Stimulated activated CD4-positive, alpha-beta T cell treated with anti-CD3 and anti-CD28 coated beads, TNF-alpha, amount 100 ng/mL, for 48 hours (primary cell): ENCODE data around the gene ADAMTSL1.

Source experiments
- DNase-seq, 3 donors: peaks; one replicate each; pipeline ENCODE4 v3.0.0-alpha.2; 2020; ENCODE audit warnings: low read depth in 3 of 3

Gene ADAMTSL1

DNA sequence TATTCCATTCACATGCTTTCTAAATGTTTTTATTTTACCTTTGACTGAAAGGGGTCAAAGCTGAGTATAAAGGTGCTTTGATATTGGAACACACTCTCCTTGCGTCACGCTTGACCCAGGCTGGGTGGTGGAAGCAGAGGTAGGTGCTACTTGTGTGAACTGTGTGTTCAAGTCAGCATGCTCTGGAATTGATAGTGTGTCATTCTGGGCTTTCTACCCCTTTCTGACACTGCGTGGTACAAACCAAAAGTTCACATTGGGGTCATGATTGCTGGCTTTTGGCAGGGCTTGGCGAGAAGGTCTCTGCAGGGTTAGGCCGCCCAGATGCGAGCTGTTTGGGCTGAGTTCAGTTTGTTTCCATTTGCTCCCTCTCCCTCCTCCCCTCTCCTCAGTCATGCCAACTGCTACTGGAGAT lies 131.8 kb downstream of the ADAMTSL1 start:
- no peak for DNase-seq

DNA sequence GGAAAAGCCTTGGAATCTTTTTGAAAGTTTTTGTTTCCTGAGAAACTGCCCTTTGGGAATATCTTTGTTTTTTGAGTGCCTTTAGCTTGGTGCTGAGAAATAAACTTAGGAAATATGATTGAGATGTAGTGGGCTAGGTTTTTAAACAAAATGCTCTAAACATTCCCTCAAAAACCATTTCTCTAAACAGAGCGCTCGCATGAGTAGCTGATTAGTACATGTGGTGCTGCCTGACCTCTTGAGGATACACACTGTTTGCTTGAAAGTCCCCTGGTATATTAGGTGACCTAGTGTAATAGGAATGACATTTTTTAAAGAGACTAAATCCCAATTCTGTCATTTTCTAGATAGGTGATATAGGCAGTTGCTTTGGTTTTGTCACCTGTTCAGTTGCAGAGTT lies 132.3 kb downstream of the ADAMTSL1 start:
- no peak for DNase-seq

DNA sequence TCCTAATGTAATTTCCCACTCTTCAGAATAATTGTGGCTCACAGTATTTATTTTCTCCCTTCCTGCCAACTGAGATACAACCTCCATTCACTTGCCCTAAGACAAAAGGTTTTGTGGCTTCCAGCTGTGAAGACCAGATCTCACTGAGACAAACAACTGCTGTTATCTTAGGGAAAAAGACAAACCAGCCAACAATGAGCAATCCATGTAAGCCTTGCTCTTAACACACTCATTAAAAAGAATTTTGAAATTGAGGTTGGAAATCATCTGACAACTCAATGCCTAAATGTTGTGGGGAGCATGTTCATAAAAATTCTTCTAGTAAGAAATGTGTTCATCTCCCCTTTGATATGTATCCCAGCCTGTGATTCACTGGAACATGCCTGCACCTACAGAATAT lies 132.9 kb downstream of the ADAMTSL1 start:
- no peak for DNase-seq

DNA sequence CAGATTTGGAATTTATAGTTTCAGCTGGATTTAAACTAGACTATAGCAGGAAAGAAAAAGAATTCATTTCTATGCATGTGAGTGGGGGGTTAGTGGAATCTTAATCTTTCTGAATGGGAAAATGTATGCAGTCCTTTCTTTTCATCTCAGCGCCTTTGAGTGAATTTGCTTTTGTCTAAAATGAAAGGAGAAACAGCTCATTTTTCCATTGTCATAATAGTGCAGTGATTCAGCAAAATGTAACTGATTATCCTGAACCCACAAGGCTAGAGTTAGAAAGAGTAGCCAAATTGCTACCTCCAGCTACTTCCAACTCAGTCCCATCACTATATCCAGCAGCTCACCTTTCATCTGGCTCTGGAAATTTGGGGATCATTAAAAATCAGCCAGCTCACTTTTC lies 134.4 kb downstream of the ADAMTSL1 start:
- no peak for DNase-seq

DNA sequence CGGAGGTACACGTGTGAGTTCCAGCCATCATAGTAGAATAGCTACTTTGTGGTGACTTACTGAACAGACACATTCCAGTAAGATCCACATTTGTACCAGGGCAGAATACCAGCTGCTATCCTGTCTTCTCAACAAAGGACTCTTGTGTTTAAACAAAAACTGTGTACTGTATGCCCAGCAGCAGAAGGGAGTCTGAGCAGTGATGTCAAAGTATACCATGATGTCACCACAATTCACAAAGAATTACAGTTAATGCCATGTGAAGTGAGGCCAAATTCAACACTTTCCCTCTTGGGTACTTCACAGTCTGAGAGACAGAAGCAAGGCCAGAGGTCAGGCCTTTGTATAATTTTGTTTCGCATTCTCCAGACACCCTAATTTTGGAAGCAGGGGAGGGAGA lies 137.0 kb downstream of the ADAMTSL1 start:
- DNase-seq = no peak

DNA sequence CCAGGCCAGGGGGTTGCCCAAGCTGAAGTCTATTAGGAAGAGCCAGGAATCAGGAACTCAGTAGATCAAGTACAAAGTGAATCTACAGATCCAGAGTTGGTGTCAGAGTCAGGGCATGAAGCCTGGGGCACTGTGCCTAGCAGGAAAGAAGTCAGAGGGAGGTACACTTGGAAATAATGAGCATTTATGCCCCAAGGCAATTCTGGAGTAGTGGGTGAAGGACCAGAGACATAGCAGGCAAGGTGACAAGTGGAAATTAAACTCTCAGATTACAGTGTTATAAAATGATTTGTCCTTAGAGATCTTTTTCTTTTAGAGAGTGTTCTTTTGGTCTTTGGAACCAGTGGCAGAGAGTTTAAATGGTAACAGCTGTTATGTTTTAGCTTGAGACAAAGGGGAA lies 138.0 kb downstream of the ADAMTSL1 start:
- DNase-seq = no peak

DNA sequence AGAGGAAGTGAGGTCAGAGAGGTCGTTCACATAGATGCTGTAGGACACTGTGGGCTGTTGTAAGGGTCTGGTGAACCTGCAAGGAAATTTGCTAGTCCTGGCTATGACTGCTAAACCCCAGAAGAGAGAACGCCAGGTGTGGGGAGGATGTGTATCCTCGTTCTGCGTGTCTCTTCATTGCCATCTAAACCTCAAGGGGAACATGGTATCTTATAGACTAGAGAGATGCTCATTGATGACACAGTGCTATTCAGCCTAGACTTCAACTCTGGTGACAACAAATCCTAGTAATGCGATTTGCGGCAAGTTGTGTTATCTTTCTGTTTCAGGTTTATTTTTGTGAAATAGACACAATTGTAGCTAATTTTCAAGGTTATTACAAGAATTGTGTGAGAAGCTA lies 140.2 kb downstream of the ADAMTSL1 start:
- no peak for DNase-seq

DNA sequence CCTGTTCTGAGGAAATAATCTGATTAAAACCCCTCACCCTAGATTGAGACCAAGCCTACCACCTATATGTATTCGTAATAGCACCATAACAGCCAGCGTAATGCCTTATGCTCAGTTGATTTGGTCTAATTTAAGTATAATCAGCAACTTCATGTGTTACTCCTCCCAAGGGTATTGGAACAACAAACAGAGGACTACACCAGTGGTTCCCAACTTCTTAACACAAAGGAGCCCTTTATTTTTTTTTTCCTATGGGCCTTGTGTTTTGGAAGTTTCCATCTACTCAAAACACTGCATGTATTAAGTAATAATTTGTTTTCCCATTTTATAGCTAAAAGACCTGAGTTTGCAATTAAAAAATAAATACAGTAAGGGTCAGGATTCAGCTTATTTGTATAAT lies 140.7 kb downstream of the ADAMTSL1 start:
- no peak for DNase-seq

DNA sequence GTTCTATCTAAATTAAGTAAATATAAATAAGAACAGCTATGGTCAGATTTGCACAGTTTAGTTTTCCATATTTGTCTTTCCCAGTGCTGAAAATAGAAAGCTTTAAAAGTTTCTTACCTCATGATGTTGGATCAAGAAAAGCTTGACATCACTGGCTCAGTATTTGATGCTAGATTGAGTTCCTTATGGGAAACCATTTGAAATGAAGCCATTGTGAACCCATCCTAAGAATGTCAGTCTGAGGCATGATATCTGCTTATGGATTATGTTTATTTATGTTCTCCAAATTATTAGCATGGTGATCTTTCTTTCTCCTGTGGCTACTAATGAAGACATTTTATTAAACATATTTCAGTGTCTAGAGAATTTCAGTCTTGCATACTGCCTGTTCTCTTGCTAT lies 143.0 kb downstream of the ADAMTSL1 start:
- DNase-seq = no peak

DNA sequence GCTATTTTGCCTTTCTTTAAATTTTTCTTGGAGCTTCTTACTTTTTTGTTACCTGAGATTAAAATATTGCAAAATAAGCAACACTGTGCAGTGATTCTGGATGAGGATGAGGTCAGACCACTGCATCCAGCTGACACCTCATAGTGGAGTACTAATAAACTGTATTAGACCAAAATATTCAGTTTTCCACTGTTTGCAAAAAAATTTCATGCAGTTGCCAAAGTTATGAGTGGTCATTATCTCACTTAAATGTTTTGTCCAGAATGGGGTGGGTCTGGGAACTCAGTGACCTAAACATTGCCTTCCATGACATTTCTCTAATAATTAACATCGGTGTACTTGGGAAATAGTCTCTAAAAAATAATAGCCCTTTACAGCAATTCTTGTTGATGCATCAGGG lies 143.8 kb downstream of the ADAMTSL1 start:
- DNase-seq = no peak

DNA sequence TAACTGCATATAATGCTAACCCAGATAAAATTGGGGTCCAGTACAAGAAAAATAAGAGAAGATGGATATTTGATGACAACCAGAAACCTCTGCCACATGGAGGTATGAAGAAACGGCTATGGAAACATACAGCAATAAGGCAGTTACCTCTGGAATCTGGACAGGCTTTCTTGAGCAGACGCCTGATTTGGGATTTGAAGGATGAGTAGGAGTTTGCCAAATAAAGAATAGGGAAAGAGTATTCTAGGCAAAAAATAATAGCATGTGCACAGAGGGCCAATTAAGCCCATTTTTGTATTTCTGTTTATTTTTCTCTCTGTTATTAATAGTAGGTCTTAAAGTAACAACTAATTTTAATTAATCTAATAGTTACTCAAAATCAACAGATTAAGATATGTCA lies 144.9 kb downstream of the ADAMTSL1 start:
- no peak for DNase-seq

DNA sequence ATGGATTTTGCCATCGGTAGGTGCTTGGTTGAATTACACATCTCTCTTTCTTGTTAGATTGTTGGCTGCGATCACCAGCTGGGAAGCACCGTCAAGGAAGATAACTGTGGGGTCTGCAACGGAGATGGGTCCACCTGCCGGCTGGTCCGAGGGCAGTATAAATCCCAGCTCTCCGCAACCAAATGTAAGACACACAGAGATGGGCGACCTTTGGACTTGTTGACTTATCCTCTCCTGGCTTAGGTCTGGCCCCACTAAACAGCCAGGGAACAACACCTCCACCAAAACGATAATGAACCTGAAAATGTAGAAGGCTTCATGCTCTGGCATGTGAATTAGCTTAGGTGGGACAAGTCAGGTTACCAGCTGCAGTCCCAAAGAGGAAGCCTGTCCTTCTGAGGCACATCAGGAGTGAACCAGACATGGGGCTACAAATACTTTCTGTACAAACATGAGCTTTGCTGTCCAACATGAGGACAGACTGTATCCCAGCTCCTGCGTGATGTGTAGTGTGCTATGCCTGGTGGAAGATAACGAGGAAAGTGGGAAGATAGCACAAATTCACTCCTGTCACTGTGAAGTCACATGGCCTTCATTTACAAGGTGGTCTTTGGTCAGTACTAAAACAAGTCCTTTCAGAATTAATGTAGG lies 148.4 kb downstream of the ADAMTSL1 start:
- no peak for DNase-seq

DNA sequence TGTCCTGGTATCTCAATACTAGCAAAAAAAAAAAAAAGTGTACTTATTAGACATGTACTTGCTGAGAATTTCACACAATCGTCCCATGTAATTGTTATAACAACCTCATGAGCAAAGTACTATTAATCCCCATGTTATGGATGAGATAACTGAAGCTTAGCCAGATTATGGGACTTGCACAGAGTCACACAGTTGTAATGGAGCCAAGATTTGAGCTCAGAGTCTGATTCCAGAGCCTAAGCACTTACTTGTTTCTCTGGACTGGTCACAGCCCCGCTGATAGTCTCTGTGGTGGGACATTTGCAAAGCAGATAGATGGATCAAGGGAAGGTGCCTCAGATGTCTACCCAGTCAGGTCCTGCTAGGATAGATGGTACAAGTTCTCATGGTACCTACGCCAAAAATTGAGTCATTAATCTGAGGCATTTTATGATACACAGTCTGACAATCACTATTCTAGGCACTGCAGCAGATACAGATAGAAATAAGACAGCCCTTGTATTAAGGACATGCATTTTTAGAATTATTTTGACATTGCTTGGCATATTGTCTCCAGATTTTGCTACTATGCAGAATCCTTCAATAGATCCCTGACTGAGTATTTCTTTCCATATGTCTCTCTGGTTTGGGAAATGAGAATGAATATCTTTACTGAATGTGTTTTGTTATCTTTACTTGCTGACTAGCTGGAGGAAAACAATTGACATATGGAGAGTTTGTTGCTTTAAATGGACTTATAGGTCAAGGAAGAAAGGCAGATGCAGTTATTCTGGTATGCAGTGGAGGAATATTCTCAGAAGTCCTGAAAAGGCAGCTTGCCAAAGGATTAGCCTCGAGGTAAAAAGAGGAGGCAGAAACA lies 149.5 kb downstream of the ADAMTSL1 start:
- no peak for DNase-seq

DNA sequence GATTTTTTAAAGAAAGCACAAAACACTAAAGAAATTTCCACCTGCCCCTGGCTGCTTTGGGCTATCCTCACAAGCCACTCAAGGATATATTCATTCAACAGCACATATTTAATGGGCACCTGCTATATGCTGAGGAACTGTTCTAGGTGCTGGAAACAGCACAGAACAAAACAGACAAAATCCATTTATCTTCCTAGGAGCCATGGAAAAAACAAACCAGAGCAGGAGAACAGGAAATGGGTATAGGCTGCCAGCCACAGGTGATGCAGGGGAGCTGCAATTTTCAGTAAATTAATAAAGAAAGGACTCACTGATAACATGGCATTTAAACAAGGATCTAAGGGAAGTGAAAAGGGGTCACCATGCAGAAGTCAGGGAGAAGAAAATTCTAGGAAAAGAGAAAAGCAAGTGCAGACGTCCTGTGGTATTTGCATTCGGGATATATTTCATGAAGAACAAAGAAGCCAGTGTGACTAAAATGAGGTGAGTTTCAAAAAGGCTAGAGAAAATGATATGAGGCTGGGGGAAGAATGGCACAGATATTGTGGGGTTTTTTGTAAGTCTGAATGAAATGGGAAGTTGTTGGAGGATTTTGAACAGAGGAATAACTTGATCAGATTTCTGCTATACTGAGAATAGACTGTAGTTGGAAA lies 152.2 kb downstream of the ADAMTSL1 start:
- no peak for DNase-seq

DNA sequence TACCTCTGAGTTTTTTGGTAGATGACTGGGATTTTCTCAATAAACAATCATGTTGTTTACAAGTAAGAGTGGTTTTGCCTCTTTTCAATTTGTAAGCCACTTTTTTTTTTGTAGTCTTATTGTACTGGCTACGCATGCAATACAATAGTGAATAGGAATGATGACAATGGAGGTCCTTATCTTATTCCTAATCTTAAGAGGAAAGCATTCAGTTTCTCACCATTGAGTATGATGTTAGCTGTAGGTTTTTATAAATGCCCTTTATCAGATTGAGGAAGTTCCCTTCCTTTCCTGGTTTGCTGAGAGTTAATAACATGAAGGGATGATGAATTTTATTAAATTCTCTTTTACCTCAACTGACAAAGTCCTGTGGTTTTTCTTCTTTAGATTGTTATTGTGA lies 155.2 kb downstream of the ADAMTSL1 start:
- no peak for DNase-seq

DNA sequence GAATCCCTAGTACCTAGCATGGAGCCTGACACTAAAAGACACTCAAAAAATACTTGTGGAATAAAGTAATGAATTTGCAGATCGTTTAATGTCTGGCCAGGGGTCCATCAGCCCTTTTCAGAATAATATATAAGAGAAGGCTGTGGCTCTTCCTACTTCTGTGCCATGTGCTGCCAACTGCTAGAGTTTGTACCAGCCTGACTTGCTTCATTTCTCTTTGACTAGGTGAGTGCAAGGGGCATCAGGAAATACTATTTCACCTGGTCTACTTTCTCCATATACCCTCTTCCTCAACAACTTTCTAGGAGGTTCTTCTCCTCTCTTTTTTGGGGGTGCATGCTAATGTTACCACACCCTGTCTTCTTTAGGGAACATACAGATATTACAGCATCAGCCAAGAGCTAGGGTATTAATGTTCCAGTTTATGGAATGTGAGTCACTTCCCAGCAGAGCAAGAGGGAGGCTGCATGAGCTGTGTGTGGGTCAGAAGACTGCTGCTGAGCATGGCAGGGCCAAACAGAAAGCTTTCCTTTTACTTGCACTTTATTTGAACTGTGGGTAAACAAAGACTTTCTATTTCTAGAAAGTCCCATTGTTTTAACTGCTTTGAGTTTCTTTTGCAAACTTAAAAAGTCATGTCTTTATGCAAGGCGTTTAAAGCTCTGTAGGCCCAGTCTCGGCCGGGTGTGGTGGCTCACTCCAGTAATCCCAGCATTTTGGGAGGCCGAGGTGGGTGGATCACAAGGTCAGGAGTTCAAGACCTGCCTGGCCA lies 158.9 kb downstream of the ADAMTSL1 start:
- no peak for DNase-seq

DNA sequence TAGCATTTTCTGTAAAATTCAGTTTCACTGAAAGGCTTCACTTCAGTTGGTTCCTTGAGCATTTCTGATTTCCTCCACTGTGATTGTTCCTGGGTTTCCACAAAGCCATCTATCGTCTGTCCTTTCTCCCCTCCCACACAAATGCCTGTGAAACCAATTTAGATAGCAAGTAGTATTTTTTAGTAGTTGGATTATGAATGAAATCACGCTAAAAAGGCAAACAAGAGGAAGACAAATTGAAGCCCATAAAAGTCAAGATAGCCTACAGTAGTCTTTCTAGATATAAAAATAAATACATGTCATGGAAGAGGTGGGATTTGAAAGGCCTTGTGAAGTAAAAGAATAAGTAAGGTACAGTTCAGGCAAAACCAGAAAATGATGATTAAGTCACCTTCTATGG lies 162.8 kb downstream of the ADAMTSL1 start:
- DNase-seq = no peak

DNA sequence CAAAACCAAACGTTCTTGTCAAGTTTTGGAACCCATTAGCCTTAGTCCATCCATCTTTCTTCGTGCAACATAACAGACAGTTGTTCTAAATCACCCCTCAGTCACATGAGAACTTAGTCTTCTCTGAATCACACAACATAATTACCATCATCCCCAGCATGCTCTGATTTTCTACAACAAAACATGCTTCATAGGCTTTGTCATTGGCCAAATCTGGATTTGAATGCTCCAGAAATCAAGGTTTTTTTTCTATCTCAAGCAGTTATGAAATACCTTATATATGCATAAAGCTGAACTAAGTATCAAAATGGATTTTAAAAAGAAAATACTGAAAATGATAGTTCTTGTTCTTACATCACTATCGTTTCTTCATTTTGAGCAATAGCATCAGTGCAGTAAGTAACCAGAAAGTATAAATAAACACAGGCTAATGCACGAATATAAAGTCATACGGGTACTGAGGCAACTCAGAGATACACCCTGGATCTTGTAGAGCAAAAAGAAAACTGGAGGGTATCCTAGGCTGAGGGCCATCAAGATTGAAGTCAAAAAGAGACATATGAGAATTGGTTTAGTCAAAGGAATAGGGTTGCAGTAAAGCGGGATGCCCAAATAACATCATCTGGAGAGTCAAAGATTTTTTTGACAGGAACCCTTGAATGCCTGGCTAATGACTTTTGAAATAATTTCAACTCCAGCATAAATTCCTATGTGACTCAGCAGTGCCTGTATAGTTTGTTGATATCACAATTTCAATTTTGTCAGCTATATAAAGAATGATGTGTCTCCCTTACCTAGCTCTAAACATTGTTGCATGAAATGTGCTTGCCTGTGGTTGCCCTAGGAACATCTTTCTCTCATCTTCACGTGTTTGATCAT lies 164.7 kb downstream of the ADAMTSL1 start:
- DNase-seq = no peak

DNA sequence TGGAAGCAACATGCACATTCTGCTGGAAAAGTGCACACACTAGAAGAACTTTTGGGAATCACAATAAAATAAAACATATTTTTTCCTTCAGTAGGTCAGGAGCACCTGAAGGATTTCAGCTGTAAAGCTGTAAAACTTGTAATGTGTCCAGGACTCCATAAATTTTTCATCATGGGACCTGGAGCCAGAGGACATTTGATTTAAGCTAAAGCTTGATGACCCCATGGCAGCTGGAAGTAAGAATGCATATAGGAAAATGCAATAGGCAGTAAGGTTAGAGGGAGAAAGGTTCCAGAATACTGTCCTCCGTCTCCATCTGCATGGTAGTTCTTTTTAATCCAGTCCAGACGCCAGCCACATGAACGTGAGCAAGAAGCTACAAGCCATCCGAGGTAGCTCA lies 166.0 kb downstream of the ADAMTSL1 start:
- DNase-seq = no peak

DNA sequence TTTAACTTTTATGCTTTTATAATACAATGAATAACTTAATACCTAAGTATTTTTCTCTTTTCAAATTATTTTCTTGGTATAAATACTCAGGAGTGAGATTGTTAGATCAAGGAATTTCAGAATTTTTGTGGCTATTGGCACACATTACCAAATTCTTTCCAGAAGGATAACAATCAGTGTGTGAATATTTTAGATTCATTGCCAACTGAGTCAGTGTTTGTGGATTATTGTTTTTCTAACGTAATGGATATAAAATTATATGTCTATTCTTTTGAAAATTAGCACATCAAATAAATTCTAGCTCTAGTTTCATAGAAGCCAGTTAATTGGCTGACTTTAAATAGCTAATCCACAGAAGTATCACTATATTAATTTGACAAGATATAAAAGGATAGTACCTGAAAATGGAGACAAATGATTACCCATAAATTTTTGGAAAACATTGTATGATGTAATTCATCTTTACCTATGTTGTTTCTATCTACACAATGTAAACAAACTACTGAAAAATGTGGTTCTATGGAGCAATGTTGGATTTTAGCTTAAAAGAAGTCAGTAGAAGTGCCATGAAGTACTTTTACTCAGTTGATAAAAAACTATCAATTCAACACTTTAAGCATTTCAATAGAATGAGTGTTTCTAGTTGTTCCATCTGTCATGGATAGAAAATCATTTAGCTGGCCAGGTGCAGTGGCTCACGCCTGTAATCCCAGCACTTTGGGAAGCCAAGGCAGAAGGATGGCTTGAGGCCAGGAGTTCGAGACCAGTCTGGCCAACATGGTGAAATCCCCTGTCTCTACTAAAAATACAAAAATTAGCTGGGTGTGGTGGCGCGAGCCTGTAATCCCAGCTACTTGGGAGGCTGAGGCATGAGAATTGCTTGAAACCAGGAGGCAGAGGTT lies 185.1 kb downstream of the ADAMTSL1 start:
- no peak for DNase-seq
